ENCODE results near the gene LRTM2. TPM values are rescaled to one million over a fixed set of nuclear protein-coding genes. Genes with fewer than 3 reads are reported as not detected.

Gene LRTM2
- total RNA-seq, 1 donor from 2014 or later, result not detected

GRCh38 chr12:1885599-1886245, 65.4 kb downstream of the LRTM2 start:
- H3K27me3 Mint-ChIP-seq (ENCODE audit: insufficient read depth, low read depth), result peaks cover 7% of the 10 kb centered on the region
- no peaks in the 10 kb centered on the region for H3F3A ChIP-seq (ENCODE audit: low read depth)
- TF ChIP-seq CTCF (IDR thresholded peaks at IDR 0.05) (no peak), EZH2 (IDR thresholded peaks at IDR 0.05) (no peak), EZH2phosphoT487 (IDR thresholded peaks at IDR 0.05) (no peak)
- no peak overlapping the region for H3K4me2 ChIP-seq
- H3K4me1 Mint-ChIP-seq, result peaks cover 3% of the 10 kb centered on the region
- peaks cover 7% of the 10 kb centered on the region for H3K4me1 ChIP-seq
- no peak overlapping the region for H3K27ac ChIP-seq
- no peak overlapping the region for H3K27ac Mint-ChIP-seq
- no peaks in the 10 kb centered on the region for H3K79me2 ChIP-seq (ENCODE audit: low read depth)
- no peaks in the 10 kb centered on the region for H3K9me3 ChIP-seq (ENCODE audit: low read depth)
- H3K4me3 Mint-ChIP-seq, result no peak overlapping the region
- no peaks in the 10 kb centered on the region for H3K27me3 ChIP-seq
- no peak overlapping the region for H2AFZ ChIP-seq (replicated peaks)
- no peak overlapping the region for H3K4me3 ChIP-seq
- peaks cover 3% of the 10 kb centered on the region for H3K9me3 Mint-ChIP-seq
- H3K9ac ChIP-seq, result no peak overlapping the region
- DNase-seq (ENCODE audit: low spot score), result no peak
- no peaks in the 10 kb centered on the region for H3K36me3 ChIP-seq
- H4K20me1 ChIP-seq (ENCODE audit: low read depth), result no peaks in the 10 kb centered on the region
- no peaks in the 10 kb centered on the region for H3K36me3 Mint-ChIP-seq

Other genes with a start within 250 kb of the LRTM2 start
- 27.3 and 64.6 TPM in 2 replicates for gene FBXL14, start 226.0 kb upstream of the LRTM2 start, total RNA-seq (ENCODE audit: low replicate concordance)
- 43.7 and 73.8 TPM in 2 replicates for gene WNT5B, start 191.3 kb upstream of the LRTM2 start, total RNA-seq (ENCODE audit: low replicate concordance)
- 29.6 and 33.6 TPM in 2 replicates for gene ADIPOR2, start 129.5 kb upstream of the LRTM2 start, total RNA-seq (ENCODE audit: low replicate concordance)
- gene CACNA2D4, start 98.1 kb downstream of the LRTM2 start, total RNA-seq (ENCODE audit: low replicate concordance), result 3.0 and 8.5 TPM in 2 replicates
- gene DCP1B, start 183.9 kb downstream of the LRTM2 start, total RNA-seq (ENCODE audit: low replicate concordance), result 20.2 and 25.8 TPM in 2 replicates
- gene CACNA1C, start 232.4 kb downstream of the LRTM2 start, total RNA-seq (ENCODE audit: low replicate concordance), result 1.2 and 2.7 TPM in 2 replicates